ENCODE results near the gene KCTD20. TPM values are rescaled to one million over a fixed set of nuclear protein-coding genes. Genes with fewer than 3 reads are reported as not detected.

The KCTD20 gene
- total and polyA plus RNA-seq, 2 of the 13 experiments (the other 11 are each of a cell fraction or from before 2014, with no cell fraction given), result 52.7 to 67.1 TPM

DNA sequence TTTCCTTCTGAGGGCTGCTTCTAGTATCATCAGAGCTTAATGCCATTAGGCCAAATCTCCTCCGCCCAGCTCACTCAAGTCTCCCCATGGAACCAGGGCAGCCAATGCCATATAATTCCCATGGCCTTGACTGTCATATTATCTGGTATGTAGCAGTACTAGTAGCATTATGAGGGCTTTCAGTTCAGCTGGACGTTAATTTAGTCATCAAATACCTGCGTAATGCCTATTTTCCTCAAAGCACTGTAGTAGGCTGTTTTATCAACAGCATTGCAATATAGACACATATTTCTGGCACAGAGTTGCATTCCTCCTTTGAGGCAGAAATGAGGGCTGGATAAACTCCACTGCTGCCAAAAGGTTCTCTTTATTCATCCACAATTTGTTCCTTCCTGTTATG is 1.7 kb downstream of the KCTD20 start:
- ATAC-seq, result no peak
- H3K4me1 ChIP-seq (ENCODE audit: insufficient read depth, low read length), result peaks cover 35% of the 10 kb centered on the region
- no peak for FAIRE-seq
- no peaks in the 10 kb centered on the region for H3K9me3 ChIP-seq (ENCODE audit: low read length)
- BruUV-seq (replicated peaks), result no TSS peak
- H3K36me3 ChIP-seq (replicated peaks in 1 of 2; ENCODE audit: control insufficient read depth in 1 of 2, insufficient read depth in 2 of 2, low read length in 2 of 2), result peaks cover 0 to 2% of the 10 kb centered on the region in 2 experiments; a peak in 2 of 5 replicates
- intact Hi-C loops (cut with micrococcal nuclease; ENCODE audit: unreplicated experiment), result loop anchor here (1.0 to 5.0 kb wide), 3 partner anchors 21 to 150 kb away; partner anchors contain the start of genes SRSF3 and STK38
- peak overlapping the region; percentile 88 for H3K4me2 ChIP-seq (ENCODE audit: low read depth, low read length)
- peak overlapping the region; percentile 87 for H3K9ac ChIP-seq (ENCODE audit: insufficient read depth, low read depth, low read length)
- H3K4me3 ChIP-seq (replicated peaks in 1 of 3; ENCODE audit: insufficient read depth in 1 of 3, low read depth in 2 of 3, low read length in 3 of 3), result peak overlapping the region; percentile 78 to 93 (median 93)
- POLR2A ChIA-PET, result interaction anchor here (1.7 kb wide), 1 partner anchor 21 kb away, joined by 23 read pairs; no protein-coding TSS in a partner anchor
- TF ChIP-seq GABPA (IDR thresholded peaks at IDR 0.05; ENCODE audit: low read depth, low read length) (no peak), GABPA (CRISPR knock-in tag; IDR thresholded peaks at IDR 0.05; ENCODE audit: low read depth) (no peak), ZNF605 (CRISPR knock-in tag; IDR thresholded peaks at IDR 0.05) (0 out of 2 replicates have a peak, but pooled peaks have one; percentile 51)
- TF ChIP-seq, protein P1, sequence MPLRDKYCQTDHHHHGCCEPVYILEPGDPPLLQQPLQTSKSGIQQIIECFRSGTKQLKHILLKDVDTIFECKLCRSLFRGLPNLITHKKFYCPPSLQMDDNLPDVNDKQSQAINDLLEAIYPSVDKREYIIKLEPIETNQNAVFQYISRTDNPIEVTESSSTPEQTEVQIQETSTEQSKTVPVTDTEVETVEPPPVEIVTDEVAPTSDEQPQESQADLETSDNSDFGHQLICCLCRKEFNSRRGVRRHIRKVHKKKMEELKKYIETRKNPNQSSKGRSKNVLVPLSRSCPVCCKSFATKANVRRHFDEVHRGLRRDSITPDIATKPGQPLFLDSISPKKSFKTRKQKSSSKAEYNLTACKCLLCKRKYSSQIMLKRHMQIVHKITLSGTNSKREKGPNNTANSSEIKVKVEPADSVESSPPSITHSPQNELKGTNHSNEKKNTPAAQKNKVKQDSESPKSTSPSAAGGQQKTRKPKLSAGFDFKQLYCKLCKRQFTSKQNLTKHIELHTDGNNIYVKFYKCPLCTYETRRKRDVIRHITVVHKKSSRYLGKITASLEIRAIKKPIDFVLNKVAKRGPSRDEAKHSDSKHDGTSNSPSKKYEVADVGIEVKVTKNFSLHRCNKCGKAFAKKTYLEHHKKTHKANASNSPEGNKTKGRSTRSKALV (CRISPR knock-in tag; IDR thresholded peaks at IDR 0.05), result 0 out of 2 replicates have a peak, but pooled peaks have one; percentile 17
- no peak for DNase-seq (ENCODE audit: low spot score)
- no peak overlapping the region for H2AFZ ChIP-seq (ENCODE audit: low read length)
- H4K20me1 ChIP-seq (ENCODE audit: insufficient read depth, low read length), result no peaks in the 10 kb centered on the region; the same call in 1 of the 2 replicates
- peaks cover 59% of the 10 kb centered on the region for H3K79me2 ChIP-seq (ENCODE audit: insufficient read depth, low read length)
- in situ Hi-C loops (cut with HindIII; ENCODE audit: extremely low pct_ligation_motif_present, low pct_unique_long_range_greater_than_20kb), result loop anchor here (5.0 kb wide), 1 partner anchor 153 kb away; no protein-coding TSS in a partner anchor
- H3K27ac ChIP-seq (ENCODE audit: extremely low read length, insufficient read depth, low read length), result peak overlapping the region; percentile 94
- 90% methylated on average over 3 of the region's 3 CpGs for WGBS (ENCODE audit: low lambda C conversion rate)
- CTCF ChIA-PET (ENCODE audit: low intra/inter-chr PET ratio, low total read pairs), result interaction anchor here (3.3 kb wide), 1 partner anchor 21 kb away, joined by 13 read pairs; no protein-coding TSS in a partner anchor
- H3K27me3 ChIP-seq (ENCODE audit: control insufficient read depth in 1 of 2, insufficient read depth in 2 of 2, low read length in 2 of 2), result no peaks in the 10 kb centered on the region; a peak in 1 of 5 replicates

DNA sequence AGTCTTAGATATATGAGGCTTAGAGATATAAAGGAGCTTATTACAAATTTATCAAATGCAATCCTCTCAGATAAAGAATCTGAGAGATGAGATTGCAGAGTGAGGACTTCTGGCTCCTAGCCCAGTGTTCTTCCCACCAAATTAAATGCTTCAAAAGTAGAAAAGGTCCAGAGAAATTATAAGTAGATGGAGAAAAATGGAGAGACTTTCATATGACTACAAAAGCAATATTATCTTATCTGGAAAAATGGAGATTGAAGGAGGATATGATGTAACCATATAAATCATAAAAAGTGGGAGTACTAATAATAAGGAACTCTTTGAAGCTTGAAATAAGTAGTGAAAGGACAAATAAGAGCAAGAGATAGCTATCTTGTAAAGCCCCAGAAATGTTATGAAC is 2.8 kb downstream of the KCTD20 start:
- Histone ChIP-seq H3K4me1 (ENCODE audit: insufficient read depth, low read length) (peaks cover 29% of the 10 kb centered on the region), H3K27me3 (ENCODE audit: control insufficient read depth in 1 of 2, insufficient read depth in 2 of 2, low read length in 2 of 2) (no peaks in the 10 kb centered on the region; a peak in 1 of 5 replicates), H3K9ac (ENCODE audit: insufficient read depth, low read depth, low read length) (no peak overlapping the region), H3K27ac (ENCODE audit: extremely low read length, insufficient read depth, low read length) (no peak overlapping the region), H2AFZ (ENCODE audit: low read length) (no peak overlapping the region), H3K79me2 (ENCODE audit: insufficient read depth, low read length) (peaks cover 68% of the 10 kb centered on the region), H3K9me3 (ENCODE audit: low read length) (no peaks in the 10 kb centered on the region), H4K20me1 (ENCODE audit: insufficient read depth, low read length) (no peaks in the 10 kb centered on the region; the same call in 1 of the 2 replicates), H3K4me3 (replicated peaks in 1 of 3; ENCODE audit: insufficient read depth in 1 of 3, low read depth in 2 of 3, low read length in 3 of 3) (no peak overlapping the region), H3K36me3 (replicated peaks in 1 of 2; ENCODE audit: control insufficient read depth in 1 of 2, insufficient read depth in 2 of 2, low read length in 2 of 2) (peaks cover 0 to 2% of the 10 kb centered on the region in 2 experiments; a peak in 2 of 5 replicates), H3K4me2 (ENCODE audit: low read depth, low read length) (no peak overlapping the region)
- ChIA-PET POLR2A (interaction anchor here (0.8 kb wide), 1 partner anchor 22 kb away, joined by 3 read pairs; no protein-coding TSS in a partner anchor), CTCF (ENCODE audit: low intra/inter-chr PET ratio, low total read pairs) (no interaction called here)
- ATAC-seq (no peak), DNase-seq (ENCODE audit: low spot score) (no peak), FAIRE-seq (no peak)
- TF ChIP-seq PHF8 (CRISPR knock-in tag; IDR thresholded peaks at IDR 0.05), result no peak
- no peak for TF ChIP-seq GRHL1 (CRISPR knock-in tag; conservative IDR thresholded peaks at IDR 0.05)
- TF ChIP-seq, protein P2, sequence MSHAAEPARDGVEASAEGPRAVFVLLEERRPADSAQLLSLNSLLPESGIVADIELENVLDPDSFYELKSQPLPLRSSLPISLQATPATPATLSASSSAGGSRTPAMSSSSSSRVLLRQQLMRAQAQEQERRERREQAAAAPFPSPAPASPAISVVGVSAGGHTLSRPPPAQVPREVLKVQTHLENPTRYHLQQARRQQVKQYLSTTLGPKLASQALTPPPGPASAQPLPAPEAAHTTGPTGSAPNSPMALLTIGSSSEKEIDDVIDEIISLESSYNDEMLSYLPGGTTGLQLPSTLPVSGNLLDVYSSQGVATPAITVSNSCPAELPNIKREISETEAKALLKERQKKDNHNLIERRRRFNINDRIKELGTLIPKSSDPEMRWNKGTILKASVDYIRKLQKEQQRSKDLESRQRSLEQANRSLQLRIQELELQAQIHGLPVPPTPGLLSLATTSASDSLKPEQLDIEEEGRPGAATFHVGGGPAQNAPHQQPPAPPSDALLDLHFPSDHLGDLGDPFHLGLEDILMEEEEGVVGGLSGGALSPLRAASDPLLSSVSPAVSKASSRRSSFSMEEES (CRISPR knock-in tag; IDR thresholded peaks at IDR 0.05), result no peak
- no peak for TF ChIP-seq TIGD3 (CRISPR knock-in tag; IDR thresholded peaks at IDR 0.05; ENCODE audit: borderline replicate concordance)
- TF ChIP-seq CENPT (CRISPR knock-in tag; IDR thresholded peaks at IDR 0.05; ENCODE audit: low read depth), result no peak
- in situ Hi-C loops (cut with HindIII; ENCODE audit: extremely low pct_ligation_motif_present, low pct_unique_long_range_greater_than_20kb), result no loop called here
- no TSS peak for BruUV-seq (replicated peaks)
- intact Hi-C loops (cut with micrococcal nuclease; ENCODE audit: unreplicated experiment), result loop anchor here (2.0 kb wide), 1 partner anchor 149 kb away; the partner anchor contains the start of gene SRSF3

Measured in HepG2 (cell line).